MM.1S (cell line): ENCODE data around the gene SAMD4A.

Source experiments
- DNase-seq: peaks from one replicate; pipeline ENCODE4 v3.0.0-alpha.2; 2015
- H2AFZ ChIP-seq: fragments of 300-600 bp; sonication (generic); 2 replicates; pipeline ENCODE4 v1.6.0; 2016; ENCODE audit warnings: antibody characterized with exemption, low read length
- H3F3A ChIP-seq: fragments of 300-600 bp; sonication (generic); 2 replicates; pipeline ENCODE4 v1.6.1; 2016; ENCODE audit warnings: mild to moderate bottlenecking, antibody characterized with exemption, low read length, moderate library complexity, mixed read lengths; ENCODE audit not compliant: insufficient read depth
- H3K27ac ChIP-seq: fragments of 300-600 bp; sonication (generic); 2 replicates; pipeline ENCODE4 v1.5.1; 2016; ENCODE audit warnings: mild to moderate bottlenecking, low read length
- H3K27me3 ChIP-seq: fragments of 300-600 bp; sonication (generic); replicated peaks from 2 replicates; pipeline ENCODE4 v1.6.0; 2016; ENCODE audit warnings: low read length; ENCODE audit not compliant: insufficient read depth
- H3K36me3 ChIP-seq: fragments of 300-600 bp; sonication (generic); replicated peaks from 2 replicates; pipeline ENCODE4 v1.6.1; 2016; ENCODE audit warnings: mild to moderate bottlenecking, low read length, mixed read lengths; ENCODE audit not compliant: insufficient read depth
- H3K4me1 ChIP-seq: fragments of 300-600 bp; sonication (generic); 2 replicates; pipeline ENCODE4 v1.6.1; 2016; ENCODE audit warnings: low read length, mixed read lengths
- H3K4me2 ChIP-seq: fragments of 300-600 bp; sonication (generic); 2 replicates; pipeline ENCODE4 v1.6.0; 2016; ENCODE audit warnings: low read depth, low read length
- H3K4me3 ChIP-seq: fragments of 300-600 bp; sonication (generic); 2 replicates; pipeline ENCODE4 v1.5.1; 2016; ENCODE audit warnings: low read length, mixed read lengths
- H3K79me2 ChIP-seq: fragments of 300-600 bp; sonication (generic); 2 replicates; pipeline ENCODE4 v1.6.1; 2016; ENCODE audit warnings: mixed run types, low read length, mixed read lengths
- H3K9ac ChIP-seq: fragments of 300-600 bp; sonication (generic); 2 replicates; pipeline ENCODE4 v1.6.1; 2016; ENCODE audit warnings: low read length, mixed read lengths
- H3K9me2 ChIP-seq: fragments of 300-600 bp; sonication (generic); replicated peaks from 2 replicates; pipeline ENCODE4 v1.6.1; 2016; ENCODE audit warnings: mild to moderate bottlenecking, low read length, mixed read lengths; ENCODE audit not compliant: insufficient read depth
- H3K9me3 ChIP-seq: fragments of 300-600 bp; sonication (generic); replicated peaks from 2 replicates; pipeline ENCODE4 v1.6.1; 2016; ENCODE audit warnings: mild to moderate bottlenecking, low read length, mixed read lengths; ENCODE audit not compliant: insufficient read depth
- H4K20me1 ChIP-seq: fragments of 300-600 bp; sonication (generic); 2 replicates; pipeline ENCODE4 v1.6.1; 2016; ENCODE audit warnings: mild to moderate bottlenecking, low read length, moderate library complexity, mixed read lengths; ENCODE audit not compliant: insufficient read depth
- EZH2 ChIP-seq: fragments of 300-600 bp; sonication (generic); optimal IDR thresholded peaks from 2 replicates; pipeline ENCODE3; 2017; ENCODE audit warnings: low read depth, mild to moderate bottlenecking, antibody characterized with exemption, low read length, mixed read lengths
- EZH2phosphoT487 ChIP-seq: fragments of 300-600 bp; sonication (generic); IDR thresholded peaks from 2 replicates; pipeline ENCODE4 v1.6.1; 2018; ENCODE audit warnings: antibody characterized with exemption, low read length
- TF ChIP-seq, protein P1 (sequence below): fragments of 300-600 bp; sonication (generic); IDR thresholded peaks from 2 replicates; pipeline ENCODE4 v1.5.1; 2016; ENCODE audit warnings: antibody characterized with exemption, low read length, mixed read lengths

Gene SAMD4A

DNA sequence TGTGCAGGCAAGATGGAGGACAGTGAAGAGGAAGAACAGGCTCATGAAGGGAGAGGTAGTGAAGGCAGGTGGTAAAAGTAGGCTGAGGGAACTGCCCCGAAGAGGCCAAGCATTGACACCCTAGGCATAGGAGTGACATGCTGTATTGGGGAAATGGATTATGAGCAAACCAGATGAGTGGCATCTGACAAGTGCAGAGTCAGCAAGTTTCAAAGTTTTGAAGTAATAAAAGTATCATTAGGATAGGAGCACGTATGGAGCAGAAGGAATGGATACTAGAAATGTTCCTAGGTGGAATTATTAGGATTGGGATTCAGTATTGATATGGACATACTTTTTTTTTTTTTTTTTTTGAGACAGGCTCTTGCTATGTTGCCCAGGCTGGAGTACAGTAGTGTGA is 139.8 kb downstream of the SAMD4A start:
- DNase-seq: no peak
- no peaks in the 10 kb centered on the region for H3K27me3 ChIP-seq
- no peaks in the 10 kb centered on the region for H3F3A ChIP-seq

GRCh38 chr14:54708161-54708560 is 141.2 kb downstream of the SAMD4A start:
- Histone ChIP-seq H2AFZ (no peak overlapping the region), H3F3A (no peaks in the 10 kb centered on the region), H4K20me1 (no peaks in the 10 kb centered on the region), H3K36me3 (no peaks in the 10 kb centered on the region), H3K27me3 (no peaks in the 10 kb centered on the region), H3K9me3 (no peaks in the 10 kb centered on the region), H3K4me3 (no peak overlapping the region), H3K9ac (no peak overlapping the region), H3K27ac (no peak overlapping the region), H3K9me2 (no peaks in the 10 kb centered on the region), H3K4me2 (no peak overlapping the region), H3K4me1 (peaks cover 15% of the 10 kb centered on the region; the same call in 1 of the 2 replicates), H3K79me2 (no peaks in the 10 kb centered on the region)
- TF ChIP-seq, protein P1, sequence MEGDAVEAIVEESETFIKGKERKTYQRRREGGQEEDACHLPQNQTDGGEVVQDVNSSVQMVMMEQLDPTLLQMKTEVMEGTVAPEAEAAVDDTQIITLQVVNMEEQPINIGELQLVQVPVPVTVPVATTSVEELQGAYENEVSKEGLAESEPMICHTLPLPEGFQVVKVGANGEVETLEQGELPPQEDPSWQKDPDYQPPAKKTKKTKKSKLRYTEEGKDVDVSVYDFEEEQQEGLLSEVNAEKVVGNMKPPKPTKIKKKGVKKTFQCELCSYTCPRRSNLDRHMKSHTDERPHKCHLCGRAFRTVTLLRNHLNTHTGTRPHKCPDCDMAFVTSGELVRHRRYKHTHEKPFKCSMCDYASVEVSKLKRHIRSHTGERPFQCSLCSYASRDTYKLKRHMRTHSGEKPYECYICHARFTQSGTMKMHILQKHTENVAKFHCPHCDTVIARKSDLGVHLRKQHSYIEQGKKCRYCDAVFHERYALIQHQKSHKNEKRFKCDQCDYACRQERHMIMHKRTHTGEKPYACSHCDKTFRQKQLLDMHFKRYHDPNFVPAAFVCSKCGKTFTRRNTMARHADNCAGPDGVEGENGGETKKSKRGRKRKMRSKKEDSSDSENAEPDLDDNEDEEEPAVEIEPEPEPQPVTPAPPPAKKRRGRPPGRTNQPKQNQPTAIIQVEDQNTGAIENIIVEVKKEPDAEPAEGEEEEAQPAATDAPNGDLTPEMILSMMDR: no peak
- TF ChIP-seq EZH2 (no peak), EZH2phosphoT487 (no peak)
- DNase-seq: no peak

More for the DNA sequence above, 139.8 kb downstream of the SAMD4A start:
- Histone ChIP-seq H3K36me3 (no peaks in the 10 kb centered on the region), H3K79me2 (no peaks in the 10 kb centered on the region), H3K4me2 (no peak overlapping the region), H3K9me2 (no peaks in the 10 kb centered on the region), H2AFZ (no peak overlapping the region), H3K4me3 (no peak overlapping the region), H4K20me1 (no peaks in the 10 kb centered on the region), H3K27ac (no peak overlapping the region), H3K9me3 (no peaks in the 10 kb centered on the region), H3K9ac (no peak overlapping the region), H3K4me1 (peaks cover 4% of the 10 kb centered on the region; the same call in 1 of the 2 replicates)
- TF ChIP-seq EZH2: no peak
- no peak for TF ChIP-seq EZH2phosphoT487
- TF ChIP-seq, protein P1: no peak

GRCh38 chr14:54708982-54709381 is 142.1 kb downstream of the SAMD4A start:
- TF ChIP-seq, protein P1: no peak
- TF ChIP-seq EZH2phosphoT487 (no peak), EZH2 (no peak)
- no peaks in the 10 kb centered on the region for H3F3A ChIP-seq
- H3K9ac ChIP-seq: no peak overlapping the region
- no peaks in the 10 kb centered on the region for H3K79me2 ChIP-seq
- no peaks in the 10 kb centered on the region for H3K36me3 ChIP-seq
- no peaks in the 10 kb centered on the region for H3K9me2 ChIP-seq
- H3K27ac ChIP-seq: no peak overlapping the region
- no peaks in the 10 kb centered on the region for H3K9me3 ChIP-seq
- H2AFZ ChIP-seq: no peak overlapping the region
- peaks cover 15% of the 10 kb centered on the region; the same call in 1 of the 2 replicates for H3K4me1 ChIP-seq
- H3K4me2 ChIP-seq: no peak overlapping the region
- no peak for DNase-seq
- no peaks in the 10 kb centered on the region for H4K20me1 ChIP-seq
- H3K27me3 ChIP-seq: no peaks in the 10 kb centered on the region
- H3K4me3 ChIP-seq: no peak overlapping the region
